ENCODE data around the gene RANGAP1.
"Not testable (repeated sequence)": the region's sequence is repeated elsewhere in the genome, so short reads cannot be mapped to it uniquely, and the experiment has no call there.

Gene RANGAP1

GRCh38 chr22:41294816-41295215, 8.8 kb upstream of the RANGAP1 start:
- H3K9me3 ChIP-seq (ENCODE audit: control insufficient read depth, low read depth, low read length); H3K4me1 ChIP-seq (ENCODE audit: control insufficient read depth, low read depth, low read length); H3K27ac ChIP-seq (ENCODE audit: low read length); H3K27me3 ChIP-seq (ENCODE audit: control insufficient read depth, insufficient read depth, low read length); H3K4me3 ChIP-seq (ENCODE audit: low read length); H3K36me3 ChIP-seq (ENCODE audit: control insufficient read depth, low read depth, low read length); H3K9ac ChIP-seq (ENCODE audit: low read length): not testable (repeated sequence)

GRCh38 chr22:41290262-41291221, 4.6 kb upstream of the RANGAP1 start:
- Histone ChIP-seq H3K9ac (ENCODE audit: low read length) (peak overlapping the region; percentile 52), H3K4me3 (ENCODE audit: low read length) (no peak overlapping the region), H3K27me3 (ENCODE audit: control insufficient read depth, insufficient read depth, low read length) (no peaks in the 10 kb centered on the region), H3K27ac (ENCODE audit: low read length) (peak overlapping the region; percentile 46), H3K36me3 (ENCODE audit: control insufficient read depth, low read depth, low read length) (no peaks in the 10 kb centered on the region), H3K9me3 (ENCODE audit: control insufficient read depth, low read depth, low read length) (no peaks in the 10 kb centered on the region), H3K4me1 (ENCODE audit: control insufficient read depth, low read depth, low read length) (peaks cover 22% of the 10 kb centered on the region)

GRCh38 chr22:41289671-41290070, 3.7 kb upstream of the RANGAP1 start:
- H3K36me3 ChIP-seq (ENCODE audit: control insufficient read depth, low read depth, low read length) = peaks cover 1% of the 10 kb centered on the region
- no peak overlapping the region for H3K4me3 ChIP-seq (ENCODE audit: low read length)
- no peak overlapping the region for H3K9ac ChIP-seq (ENCODE audit: low read length)
- no peaks in the 10 kb centered on the region for H3K27me3 ChIP-seq (ENCODE audit: control insufficient read depth, insufficient read depth, low read length)
- peaks cover 22% of the 10 kb centered on the region for H3K4me1 ChIP-seq (ENCODE audit: control insufficient read depth, low read depth, low read length)
- no peak overlapping the region for H3K27ac ChIP-seq (ENCODE audit: low read length)
- no peaks in the 10 kb centered on the region for H3K9me3 ChIP-seq (ENCODE audit: control insufficient read depth, low read depth, low read length)

GRCh38 chr22:41288245-41288946, 2.4 kb upstream of the RANGAP1 start:
- Histone ChIP-seq H3K9ac (ENCODE audit: low read length) (no peak overlapping the region), H3K4me3 (ENCODE audit: low read length) (no peak overlapping the region), H3K27me3 (ENCODE audit: control insufficient read depth, insufficient read depth, low read length) (no peaks in the 10 kb centered on the region), H3K27ac (ENCODE audit: low read length) (no peak overlapping the region), H3K9me3 (ENCODE audit: control insufficient read depth, low read depth, low read length) (no peaks in the 10 kb centered on the region), H3K4me1 (ENCODE audit: control insufficient read depth, low read depth, low read length) (peaks cover 22% of the 10 kb centered on the region), H3K36me3 (ENCODE audit: control insufficient read depth, low read depth, low read length) (peaks cover 9% of the 10 kb centered on the region)

- Histone ChIP-seq H3K36me3 (ENCODE audit: control insufficient read depth, low read depth, low read length) (peaks cover 17% of the 10 kb centered on the region), H3K9ac (ENCODE audit: low read length) (peak overlapping the region; percentile 45), H3K4me3 (ENCODE audit: low read length) (peak overlapping the region; percentile 71), H3K27ac (ENCODE audit: low read length) (no peak overlapping the region), H3K4me1 (ENCODE audit: control insufficient read depth, low read depth, low read length) (peaks cover 22% of the 10 kb centered on the region), H3K9me3 (ENCODE audit: control insufficient read depth, low read depth, low read length) (no peaks in the 10 kb centered on the region), H3K27me3 (ENCODE audit: control insufficient read depth, insufficient read depth, low read length) (no peaks in the 10 kb centered on the region)
Observed at GRCh38 chr22:41286639-41287091, 678 bp upstream of the RANGAP1 start.

- Histone ChIP-seq H3K9me3 (ENCODE audit: control insufficient read depth, low read depth, low read length) (no peaks in the 10 kb centered on the region), H3K27ac (ENCODE audit: low read length) (no peak overlapping the region), H3K27me3 (ENCODE audit: control insufficient read depth, insufficient read depth, low read length) (no peaks in the 10 kb centered on the region), H3K9ac (ENCODE audit: low read length) (peak overlapping the region; percentile 68), H3K4me3 (ENCODE audit: low read length) (peak overlapping the region; percentile 70), H3K4me1 (ENCODE audit: control insufficient read depth, low read depth, low read length) (peaks cover 18% of the 10 kb centered on the region), H3K36me3 (ENCODE audit: control insufficient read depth, low read depth, low read length) (peaks cover 29% of the 10 kb centered on the region)
Observed at GRCh38 chr22:41285441-41285819, 557 bp downstream of the RANGAP1 start.

- H3K4me1 ChIP-seq (ENCODE audit: control insufficient read depth, low read depth, low read length) = peaks cover 10% of the 10 kb centered on the region
- H3K27ac ChIP-seq (ENCODE audit: low read length) = no peak overlapping the region
- peak overlapping the region; percentile 70 for H3K4me3 ChIP-seq (ENCODE audit: low read length)
- peaks cover 39% of the 10 kb centered on the region for H3K36me3 ChIP-seq (ENCODE audit: control insufficient read depth, low read depth, low read length)
- H3K9me3 ChIP-seq (ENCODE audit: control insufficient read depth, low read depth, low read length) = no peaks in the 10 kb centered on the region
- no peak overlapping the region for H3K9ac ChIP-seq (ENCODE audit: low read length)
- H3K27me3 ChIP-seq (ENCODE audit: control insufficient read depth, insufficient read depth, low read length) = no peaks in the 10 kb centered on the region
Observed at GRCh38 chr22:41284465-41284864, 1.5 kb downstream of the RANGAP1 start.

GRCh38 chr22:41280854-41281253, 5.1 kb downstream of the RANGAP1 start:
- Histone ChIP-seq H3K36me3 (ENCODE audit: control insufficient read depth, low read depth, low read length) (peaks cover 68% of the 10 kb centered on the region), H3K4me1 (ENCODE audit: control insufficient read depth, low read depth, low read length) (no peaks in the 10 kb centered on the region), H3K4me3 (ENCODE audit: low read length) (no peak overlapping the region), H3K27me3 (ENCODE audit: control insufficient read depth, insufficient read depth, low read length) (no peaks in the 10 kb centered on the region), H3K9me3 (ENCODE audit: control insufficient read depth, low read depth, low read length) (no peaks in the 10 kb centered on the region), H3K9ac (ENCODE audit: low read length) (no peak overlapping the region), H3K27ac (ENCODE audit: low read length) (no peak overlapping the region)

GRCh38 chr22:41280065-41280464, 5.9 kb downstream of the RANGAP1 start:
- H3K9ac ChIP-seq (ENCODE audit: low read length) = no peak overlapping the region
- H3K4me1 ChIP-seq (ENCODE audit: control insufficient read depth, low read depth, low read length) = no peaks in the 10 kb centered on the region
- H3K4me3 ChIP-seq (ENCODE audit: low read length) = no peak overlapping the region
- H3K36me3 ChIP-seq (ENCODE audit: control insufficient read depth, low read depth, low read length) = peaks cover 72% of the 10 kb centered on the region
- no peaks in the 10 kb centered on the region for H3K27me3 ChIP-seq (ENCODE audit: control insufficient read depth, insufficient read depth, low read length)
- H3K27ac ChIP-seq (ENCODE audit: low read length) = no peak overlapping the region
- no peaks in the 10 kb centered on the region for H3K9me3 ChIP-seq (ENCODE audit: control insufficient read depth, low read depth, low read length)

- no peak overlapping the region for H3K9ac ChIP-seq (ENCODE audit: low read length)
- H3K27ac ChIP-seq (ENCODE audit: low read length) = no peak overlapping the region
- H3K4me3 ChIP-seq (ENCODE audit: low read length) = no peak overlapping the region
- no peaks in the 10 kb centered on the region for H3K27me3 ChIP-seq (ENCODE audit: control insufficient read depth, insufficient read depth, low read length)
- H3K9me3 ChIP-seq (ENCODE audit: control insufficient read depth, low read depth, low read length) = no peaks in the 10 kb centered on the region
- H3K36me3 ChIP-seq (ENCODE audit: control insufficient read depth, low read depth, low read length) = peaks cover 78% of the 10 kb centered on the region
- no peaks in the 10 kb centered on the region for H3K4me1 ChIP-seq (ENCODE audit: control insufficient read depth, low read depth, low read length)
Observed at GRCh38 chr22:41274856-41275255, 11.1 kb downstream of the RANGAP1 start.

- H3K4me3 ChIP-seq (ENCODE audit: low read length) = no peak overlapping the region
- H3K9me3 ChIP-seq (ENCODE audit: control insufficient read depth, low read depth, low read length) = no peaks in the 10 kb centered on the region
- no peaks in the 10 kb centered on the region for H3K4me1 ChIP-seq (ENCODE audit: control insufficient read depth, low read depth, low read length)
- peaks cover 78% of the 10 kb centered on the region for H3K36me3 ChIP-seq (ENCODE audit: control insufficient read depth, low read depth, low read length)
- no peak overlapping the region for H3K27ac ChIP-seq (ENCODE audit: low read length)
- H3K9ac ChIP-seq (ENCODE audit: low read length) = no peak overlapping the region
- H3K27me3 ChIP-seq (ENCODE audit: control insufficient read depth, insufficient read depth, low read length) = no peaks in the 10 kb centered on the region
Observed at GRCh38 chr22:41273128-41273527, 12.9 kb downstream of the RANGAP1 start.
